ENCODE measurements around the gene HMCN1. TPM values are rescaled to one million over a fixed set of nuclear protein-coding genes. Genes with fewer than 3 reads are reported as not detected.

Gene HMCN1
- total RNA-seq, 2 experiments from 2014 or later: not detected

- Mint-ChIP-seq H3K36me3 (no peaks in the 10 kb centered on the region), H3K4me3 (no peak overlapping the region), H3K4me1 (ENCODE audit: low read depth) (no peaks in the 10 kb centered on the region), H3K27ac (no peak overlapping the region), H3K27me3 (no peaks in the 10 kb centered on the region), H3K9me3 (no peaks in the 10 kb centered on the region)
- DNase-seq: no peak
- ChIA-PET POLR2A (no interaction called here), CTCF (no interaction called here)
- intact Hi-C loops (cut with micrococcal nuclease): no loop called here
These were observed 162.7 kb downstream of the HMCN1 start for GRCh38 chr1:185896863-185897262.

- Mint-ChIP-seq H3K4me1 (ENCODE audit: low read depth) (no peaks in the 10 kb centered on the region), H3K27ac (no peak overlapping the region), H3K9me3 (no peaks in the 10 kb centered on the region), H3K4me3 (no peak overlapping the region), H3K36me3 (no peaks in the 10 kb centered on the region), H3K27me3 (no peaks in the 10 kb centered on the region)
- no peak for DNase-seq
- intact Hi-C loops (cut with micrococcal nuclease): no loop called here
- CTCF ChIA-PET: no interaction called here
- POLR2A ChIA-PET: no interaction called here
These were observed 172.0 kb downstream of the HMCN1 start for GRCh38 chr1:185906186-185906585.

GRCh38 chr1:185907246-185907645 is 173.1 kb downstream of the HMCN1 start:
- Mint-ChIP-seq H3K36me3 (no peaks in the 10 kb centered on the region), H3K27ac (no peak overlapping the region), H3K9me3 (no peaks in the 10 kb centered on the region), H3K4me3 (no peak overlapping the region), H3K4me1 (ENCODE audit: low read depth) (no peaks in the 10 kb centered on the region), H3K27me3 (no peaks in the 10 kb centered on the region)
- no peak for DNase-seq
- ChIA-PET CTCF (no interaction called here), POLR2A (no interaction called here)
- intact Hi-C loops (cut with micrococcal nuclease): no loop called here

GRCh38 chr1:185911978-185912377 is 177.8 kb downstream of the HMCN1 start:
- POLR2A ChIA-PET: no interaction called here
- no peaks in the 10 kb centered on the region for H3K36me3 Mint-ChIP-seq

GRCh38 chr1:185912504-185912903 is 178.3 kb downstream of the HMCN1 start:
- ChIA-PET POLR2A (no interaction called here), CTCF (no interaction called here)
- Mint-ChIP-seq H3K27ac (no peak overlapping the region), H3K36me3 (no peaks in the 10 kb centered on the region), H3K27me3 (peaks cover 1% of the 10 kb centered on the region), H3K4me3 (no peak overlapping the region), H3K9me3 (no peaks in the 10 kb centered on the region), H3K4me1 (ENCODE audit: low read depth) (no peaks in the 10 kb centered on the region)
- no peak for DNase-seq
- intact Hi-C loops (cut with micrococcal nuclease): no loop called here

More at GRCh38 chr1:185911978-185912377, 177.8 kb downstream of the HMCN1 start:
- no peaks in the 10 kb centered on the region for H3K9me3 Mint-ChIP-seq
- H3K4me3 Mint-ChIP-seq: no peak overlapping the region
- no peak overlapping the region for H3K27ac Mint-ChIP-seq
- intact Hi-C loops (cut with micrococcal nuclease): no loop called here
- H3K4me1 Mint-ChIP-seq (ENCODE audit: low read depth): no peaks in the 10 kb centered on the region
- CTCF ChIA-PET: interaction anchor here (0.5 kb wide), 1 partner anchor 386 kb away, joined by 3 read pairs; no protein-coding TSS in a partner anchor
- DNase-seq: no peak
- H3K27me3 Mint-ChIP-seq: peaks cover 1% of the 10 kb centered on the region

- no peak for DNase-seq
- no peak overlapping the region for H3K4me3 Mint-ChIP-seq
- CTCF ChIA-PET: no interaction called here
- POLR2A ChIA-PET: no interaction called here
- intact Hi-C loops (cut with micrococcal nuclease): no loop called here
- peaks cover 1% of the 10 kb centered on the region for H3K27me3 Mint-ChIP-seq
- H3K9me3 Mint-ChIP-seq: no peaks in the 10 kb centered on the region
- H3K27ac Mint-ChIP-seq: no peak overlapping the region
- no peaks in the 10 kb centered on the region for H3K4me1 Mint-ChIP-seq (ENCODE audit: low read depth)
- H3K36me3 Mint-ChIP-seq: no peaks in the 10 kb centered on the region
These were observed 179.9 kb downstream of the HMCN1 start for GRCh38 chr1:185914089-185914488.

- H3K4me1 Mint-ChIP-seq (ENCODE audit: low read depth): no peaks in the 10 kb centered on the region
- H3K4me3 Mint-ChIP-seq: no peak overlapping the region
- no peak overlapping the region for H3K27ac Mint-ChIP-seq
- no peak for DNase-seq
- intact Hi-C loops (cut with micrococcal nuclease): no loop called here
- ChIA-PET POLR2A (no interaction called here), CTCF (no interaction called here)
- no peaks in the 10 kb centered on the region for H3K36me3 Mint-ChIP-seq
- no peaks in the 10 kb centered on the region for H3K9me3 Mint-ChIP-seq
- H3K27me3 Mint-ChIP-seq: peaks cover 1% of the 10 kb centered on the region
These were observed 182.7 kb downstream of the HMCN1 start for GRCh38 chr1:185916861-185917260.

- Mint-ChIP-seq H3K27ac (no peak overlapping the region), H3K27me3 (peaks cover 1% of the 10 kb centered on the region), H3K4me3 (no peak overlapping the region), H3K36me3 (no peaks in the 10 kb centered on the region), H3K4me1 (ENCODE audit: low read depth) (no peaks in the 10 kb centered on the region), H3K9me3 (no peaks in the 10 kb centered on the region)
- intact Hi-C loops (cut with micrococcal nuclease): no loop called here
- POLR2A ChIA-PET: no interaction called here
- CTCF ChIA-PET: no interaction called here
- DNase-seq: no peak
These were observed 183.5 kb downstream of the HMCN1 start for GRCh38 chr1:185917646-185918045.

- ChIA-PET POLR2A (no interaction called here), CTCF (no interaction called here)
- DNase-seq: no peak
- Mint-ChIP-seq H3K27me3 (peaks cover 2% of the 10 kb centered on the region), H3K9me3 (no peaks in the 10 kb centered on the region), H3K36me3 (no peaks in the 10 kb centered on the region), H3K27ac (no peak overlapping the region), H3K4me1 (ENCODE audit: low read depth) (no peaks in the 10 kb centered on the region), H3K4me3 (no peak overlapping the region)
- intact Hi-C loops (cut with micrococcal nuclease): no loop called here
These were observed 186.4 kb downstream of the HMCN1 start for GRCh38 chr1:185920602-185921001.

- Mint-ChIP-seq H3K27ac (no peak overlapping the region), H3K27me3 (peaks cover 3% of the 10 kb centered on the region)
- POLR2A ChIA-PET: no interaction called here
These were observed 187.4 kb downstream of the HMCN1 start for GRCh38 chr1:185921636-185922035.

GRCh38 chr1:185926588-185926987 is 192.4 kb downstream of the HMCN1 start:
- ChIA-PET POLR2A (no interaction called here), CTCF (no interaction called here)
- intact Hi-C loops (cut with micrococcal nuclease): no loop called here
- Mint-ChIP-seq H3K4me3 (no peak overlapping the region), H3K27ac (no peak overlapping the region), H3K36me3 (no peaks in the 10 kb centered on the region), H3K9me3 (no peaks in the 10 kb centered on the region), H3K27me3 (peaks cover 3% of the 10 kb centered on the region), H3K4me1 (ENCODE audit: low read depth) (no peaks in the 10 kb centered on the region)
- no peak for DNase-seq

More at GRCh38 chr1:185921636-185922035, 187.4 kb downstream of the HMCN1 start:
- Mint-ChIP-seq H3K4me1 (ENCODE audit: low read depth) (no peaks in the 10 kb centered on the region), H3K36me3 (no peaks in the 10 kb centered on the region), H3K4me3 (no peak overlapping the region), H3K9me3 (no peaks in the 10 kb centered on the region)
- intact Hi-C loops (cut with micrococcal nuclease): no loop called here
- DNase-seq: no peak
- CTCF ChIA-PET: no interaction called here

- no peaks in the 10 kb centered on the region for H3K36me3 Mint-ChIP-seq
- CTCF ChIA-PET: no interaction called here
- intact Hi-C loops (cut with micrococcal nuclease): no loop called here
These were observed 195.6 kb downstream of the HMCN1 start for GRCh38 chr1:185929776-185930175.

GRCh38 chr1:185931438-185931837 is 197.2 kb downstream of the HMCN1 start:
- H3K4me1 Mint-ChIP-seq (ENCODE audit: low read depth): no peaks in the 10 kb centered on the region
- POLR2A ChIA-PET: no interaction called here
- CTCF ChIA-PET: interaction anchor here (0.6 kb wide), 1 partner anchor 27 kb away, joined by 3 read pairs; no protein-coding TSS in a partner anchor
- no peaks in the 10 kb centered on the region for H3K36me3 Mint-ChIP-seq
- intact Hi-C loops (cut with micrococcal nuclease): no loop called here
- H3K9me3 Mint-ChIP-seq: no peaks in the 10 kb centered on the region
- H3K27ac Mint-ChIP-seq: no peak overlapping the region
- no peaks in the 10 kb centered on the region for H3K27me3 Mint-ChIP-seq
- no peak for DNase-seq
- H3K4me3 Mint-ChIP-seq: no peak overlapping the region

More at GRCh38 chr1:185929776-185930175, 195.6 kb downstream of the HMCN1 start:
- Mint-ChIP-seq H3K4me1 (ENCODE audit: low read depth) (no peaks in the 10 kb centered on the region), H3K4me3 (no peak overlapping the region), H3K9me3 (no peaks in the 10 kb centered on the region), H3K27ac (no peak overlapping the region), H3K27me3 (peaks cover 3% of the 10 kb centered on the region)
- POLR2A ChIA-PET: no interaction called here
- no peak for DNase-seq

GRCh38 chr1:185933580-185933979 is 199.4 kb downstream of the HMCN1 start:
- ChIA-PET POLR2A (no interaction called here), CTCF (no interaction called here)
- no peak for DNase-seq
- Mint-ChIP-seq H3K36me3 (no peaks in the 10 kb centered on the region), H3K27ac (no peak overlapping the region), H3K4me3 (no peak overlapping the region), H3K9me3 (peaks cover 4% of the 10 kb centered on the region), H3K4me1 (ENCODE audit: low read depth) (no peaks in the 10 kb centered on the region), H3K27me3 (peaks cover 2% of the 10 kb centered on the region)
- intact Hi-C loops (cut with micrococcal nuclease): no loop called here

All from activated CD4-positive, alpha-beta memory T cell treated with anti-CD3 and anti-CD28 coated beads for 36 hours (primary cell).